MCF 10A (cell line): ENCODE data around the gene ABHD16A. TPM values are rescaled to one million over a fixed set of nuclear protein-coding genes. Genes with fewer than 3 reads are reported as not detected.

Source experiments
- BruUV-seq: library from RNA; stranded (reverse); fragments of 400-500 nt; replicated peaks from 2 replicates; lab custom pipeline; 2021; lab: Mats Ljungman, UMichigan
- CTCF ChIA-PET: fragments of 300-600 bp; sonication (Branson Sonifier 250); formaldehyde crosslinking; extraction: SDS; loops from one replicate; lab custom pipeline; 2021; ENCODE audit warnings: antibody characterized with exemption, inconsistent platforms; lab: Yijun Ruan, JAX
- POLR2A ChIA-PET: fragments of 300-600, 350-650 bp; sonication (Branson Sonifier 250); formaldehyde crosslinking; extraction: SDS; loops from one replicate; lab custom pipeline; 2020; ENCODE audit warnings: antibody characterized with exemption, inconsistent platforms; lab: Yijun Ruan, JAX
- DNase-seq: peaks from one replicate; pipeline ENCODE4 v3.0.0-alpha.2; 2018; ENCODE audit not compliant: unreplicated experiment
- H3K27ac Mint-ChIP-seq: one replicate; pipeline ENCODE4 v1.8.0; 2022; ENCODE audit warnings: mild to moderate bottlenecking, low read depth, mixed read lengths; ENCODE audit not compliant: unreplicated experiment
- H3K27me3 Mint-ChIP-seq: one replicate; pipeline ENCODE4 v1.8.0; 2022; ENCODE audit warnings: mixed read lengths; ENCODE audit not compliant: insufficient read depth, unreplicated experiment
- H3K36me3 Mint-ChIP-seq: one replicate; pipeline ENCODE4 v1.8.0; 2022; ENCODE audit warnings: mild to moderate bottlenecking, moderate library complexity, mixed read lengths; ENCODE audit not compliant: insufficient read depth, unreplicated experiment
- H3K4me1 Mint-ChIP-seq: one replicate; pipeline ENCODE4 v1.8.0; 2022; ENCODE audit warnings: mixed read lengths; ENCODE audit not compliant: insufficient read depth, unreplicated experiment
- H3K4me3 Mint-ChIP-seq: one replicate; pipeline ENCODE4 v1.8.0; 2022; ENCODE audit warnings: mild to moderate bottlenecking, moderate library complexity, mixed read lengths; ENCODE audit not compliant: unreplicated experiment
- H3K9me3 Mint-ChIP-seq: one replicate; pipeline ENCODE4 v1.8.0; 2022; ENCODE audit warnings: mixed read lengths; ENCODE audit not compliant: unreplicated experiment
- CTCF ChIP-seq: fragments of 200-600 bp; IDR thresholded peaks from one replicate; pipeline ENCODE4 v1.8.0; 2022; ENCODE audit warnings: antibody characterized with exemption, mild to moderate bottlenecking; ENCODE audit not compliant: unreplicated experiment
- intact Hi-C: fragments of 100-400 bp; cut with micrococcal nuclease; formaldehyde crosslinking; loops from 2 replicates; pipeline ENCODE4 v1.14.1; 2022
- total RNA-seq: library from RNA; stranded (reverse); gene quantifications from 2 replicates; pipeline ENCODE4 v1.2.3, GENCODE V29; 2022

ABHD16A gene
- total RNA-seq, 1 experiment from 2014 or later, result 32.1 TPM

DNA sequence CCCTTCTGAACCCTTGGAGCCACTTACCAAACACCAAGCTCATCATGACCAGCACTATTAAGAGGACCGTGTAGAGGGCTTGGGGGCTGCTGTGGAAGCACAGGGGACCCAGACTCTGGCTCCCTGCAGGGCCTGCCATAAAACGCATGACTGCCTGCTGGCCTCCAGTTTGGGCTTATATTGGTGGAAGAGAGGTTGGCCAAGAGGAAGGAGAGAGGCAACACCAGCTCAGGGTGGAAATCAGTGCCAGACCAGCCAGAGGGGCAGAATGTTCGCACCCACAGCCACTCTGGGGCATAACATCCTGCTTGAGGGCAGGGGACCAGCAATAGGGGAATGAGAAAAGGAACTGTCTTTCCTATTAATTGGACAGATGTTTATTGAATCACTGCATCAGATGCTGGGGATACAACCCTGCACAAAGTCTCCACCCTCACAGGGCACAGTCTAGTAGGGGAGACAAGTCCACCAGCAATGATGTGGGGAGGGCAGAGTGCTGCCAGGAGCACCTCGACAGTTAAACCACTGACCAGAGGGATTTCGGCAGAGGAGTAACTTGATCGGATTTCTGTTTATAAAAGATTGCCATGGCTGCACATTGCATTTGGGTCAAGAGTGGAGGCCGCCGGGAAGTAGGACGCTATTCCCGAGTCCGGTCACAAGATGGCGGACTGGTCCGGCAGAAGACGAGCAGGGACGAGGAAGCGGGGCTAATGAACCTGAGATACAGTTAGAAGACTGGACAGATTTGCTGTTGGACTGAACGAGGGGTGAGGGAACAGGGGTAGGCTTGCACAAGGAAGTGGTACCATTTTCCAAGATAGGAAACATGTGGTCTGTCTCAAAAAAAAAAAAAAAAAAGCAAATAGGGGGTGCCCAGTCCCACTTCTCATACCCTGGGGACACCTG is 22.6 kb downstream of the ABHD16A start, which contains the start of gene LY6G5C:
TSS of gene LY6G5C (minus strand) at position 842 of the 909 bp plus-strand sequence. CDS start at position 148, 694 bp downstream.
- ChIA-PET POLR2A (interaction anchor here (0.6 to 0.8 kb wide), 2 partner anchors 10 to 16 kb away, joined by 3 to 4 read pairs; partner anchors contain the start of gene GPANK1), CTCF (interaction anchor here (0.6 to 2.5 kb wide), 22 partner anchors 8 to 1840 kb away, joined by 3 to 9 read pairs (median 4); partner anchors contain the start of genes CLIC1 and NOTCH4)
- DNase-seq, result peak; percentile 81
- BruUV-seq, result no TSS peak
- Mint-ChIP-seq H3K36me3 (peaks cover 13% of the 10 kb centered on the region), H3K4me3 (peak within 1 kb of the TSS; percentile 73), H3K27me3 (peaks cover 18% of the 10 kb centered on the region), H3K27ac (peak within 1 kb of the TSS; percentile 87), H3K4me1 (peaks cover 12% of the 10 kb centered on the region), H3K9me3 (no peaks in the 10 kb centered on the region)
- intact Hi-C loops, result loop anchor here (1.0 to 5.0 kb wide), 6 partner anchors 48 to 272 kb away; partner anchors contain the start of gene DDAH2
- peak; percentile 84 for TF ChIP-seq CTCF

- no peak for TF ChIP-seq CTCF
- Mint-ChIP-seq H3K36me3 (peaks cover 7% of the 10 kb centered on the region), H3K4me1 (peaks cover 12% of the 10 kb centered on the region), H3K27ac (peak overlapping the region; percentile 35), H3K27me3 (peaks cover 18% of the 10 kb centered on the region), H3K4me3 (no peak overlapping the region), H3K9me3 (no peaks in the 10 kb centered on the region)
- CTCF ChIA-PET, result interaction anchor here (0.6 to 1.5 kb wide), 2 partner anchors 221 to 274 kb away, joined by 4 to 6 read pairs; no protein-coding TSS in a partner anchor
- DNase-seq, result no peak
- POLR2A ChIA-PET, result interaction anchor here (1.0 to 1.9 kb wide), 6 partner anchors 11 to 152 kb away, joined by 3 to 6 read pairs (median 4); partner anchors contain the start of genes GPANK1 and HSPA1B
- no TSS peak for BruUV-seq
- intact Hi-C loops, result no loop called here
These were observed 25.2 kb downstream of the ABHD16A start for GRCh38 chr6:31677955-31678354.

- no peak for TF ChIP-seq CTCF
- POLR2A ChIA-PET, result interaction anchor here (0.6 to 1.6 kb wide), 3 partner anchors 10 to 99 kb away, joined by 3 to 6 read pairs (median 3); partner anchors contain the start of gene GPANK1
- H3K9me3 Mint-ChIP-seq, result no peaks in the 10 kb centered on the region
- peaks cover 18% of the 10 kb centered on the region for H3K27me3 Mint-ChIP-seq
- intact Hi-C loops, result no loop called here
- no peak overlapping the region for H3K27ac Mint-ChIP-seq
- CTCF ChIA-PET, result no interaction called here
- peaks cover 12% of the 10 kb centered on the region for H3K4me1 Mint-ChIP-seq
- BruUV-seq, result no TSS peak
- H3K36me3 Mint-ChIP-seq, result peaks cover 18% of the 10 kb centered on the region
- no peak overlapping the region for H3K4me3 Mint-ChIP-seq
- no peak for DNase-seq
These were observed 26.2 kb downstream of the ABHD16A start for GRCh38 chr6:31676904-31677303.
